Panc1 (cell line): ENCODE data around the gene CCDC90B. TPM values are rescaled to one million over a fixed set of nuclear protein-coding genes. Genes with fewer than 3 reads are reported as not detected.
"Not testable (repeated sequence)": the region's sequence is repeated elsewhere in the genome, so short reads cannot be mapped to it uniquely, and the experiment has no call there.

Experiments
- ATAC-seq: fragments of 200-7000 bp; cut with Tn5 transposase; 2 replicates; pipeline ENCODE4 v1.9.1; 2020; ENCODE audit warnings: mild to moderate bottlenecking, moderate library complexity
- BruUV-seq: library from RNA; stranded (reverse); fragments of 400-500 nt; replicated peaks from 2 replicates; lab custom pipeline; 2021; lab: Mats Ljungman, UMichigan
- CTCF ChIA-PET: fragments of 300-600 bp; sonication (Branson Sonifier 250); formaldehyde crosslinking; loops from one replicate; lab custom pipeline; 2022; ENCODE audit warnings: antibody characterized with exemption; lab: Charles Lee
- POLR2A ChIA-PET: fragments of 300-600 bp; sonication (Branson Sonifier 250); formaldehyde crosslinking; loops from one replicate; lab custom pipeline; 2022; ENCODE audit warnings: antibody characterized with exemption; lab: Charles Lee
- DNase-seq: peaks from one replicate; pipeline ENCODE4 v3.0.0-alpha.2; 2010; ENCODE audit warnings: low read depth, low spot score
- H3K27ac ChIP-seq: 2 replicates; pipeline ENCODE4 v1.5.1; 2011; ENCODE audit warnings: mild to moderate bottlenecking, low read length, inconsistent platforms
- H3K27me3 ChIP-seq: fragments of 200-500 bp; sonication (Bioruptor generic); 2 replicates; pipeline ENCODE4 v1.6.0; 2014; ENCODE audit warnings: low read length, inconsistent platforms; ENCODE audit not compliant: control insufficient read depth, insufficient read depth
- H3K36me3 ChIP-seq: fragments of 200-500 bp; sonication (Bioruptor generic); 2 replicates; pipeline ENCODE4 v1.5.1; 2014; ENCODE audit warnings: inconsistent platforms, mild to moderate bottlenecking, low read length, moderate library complexity; ENCODE audit not compliant: control insufficient read depth, insufficient read depth
- H3K4me1 ChIP-seq: 2 replicates; pipeline ENCODE4 v1.5.1; 2011; ENCODE audit warnings: inconsistent platforms, mild to moderate bottlenecking, low read length, moderate library complexity; ENCODE audit not compliant: control insufficient read depth, insufficient read depth
- H3K4me3 ChIP-seq, 2 experiments: 2 replicates each; pipeline ENCODE4 v1.5.1; 2011 to 2012; ENCODE audit warnings: low read depth in 2 of 2, low read length in 2 of 2, mild to moderate bottlenecking in 2 of 2, inconsistent platforms in 1 of 2, moderate library complexity in 1 of 2
- H3K9me3 ChIP-seq: fragments of 200-500 bp; sonication (Bioruptor generic); 2 replicates; pipeline ENCODE4 v1.5.1; 2014; ENCODE audit warnings: low read depth, mild to moderate bottlenecking, inconsistent platforms, low read length, moderate library complexity; ENCODE audit not compliant: control insufficient read depth, insufficient read depth
- CTCF ChIP-seq: fragments of 450-650 bp; IDR thresholded peaks from 2 replicates; pipeline ENCODE4 v1.5.1; 2017; ENCODE audit warnings: mild to moderate bottlenecking
- POLR2AphosphoS5 ChIP-seq: IDR thresholded peaks from 2 replicates; pipeline ENCODE4 v1.6.1; 2012; ENCODE audit warnings: mild to moderate bottlenecking, low read depth, low read length, moderate library complexity
- REST ChIP-seq, 2 experiments: IDR thresholded peaks; 2 replicates each; pipeline ENCODE4 v1.6.1; 2011 to 2012; ENCODE audit warnings: low read depth in 2 of 2, control low read depth in 1 of 2, low read length in 1 of 2, mild to moderate bottlenecking in 1 of 2, moderate library complexity in 1 of 2; ENCODE audit not compliant: insufficient read depth in 1 of 2
- SIN3A ChIP-seq: IDR thresholded peaks from 2 replicates; pipeline ENCODE4 v1.6.1; 2012; ENCODE audit warnings: low read depth, mild to moderate bottlenecking, low read length, moderate library complexity, borderline replicate concordance; ENCODE audit not compliant: insufficient read depth
- TCF7L2 ChIP-seq: IDR thresholded peaks from 2 replicates; pipeline ENCODE4 v1.6.1; 2011; ENCODE audit warnings: mild to moderate bottlenecking, low read depth, low read length, inconsistent platforms
- in situ Hi-C: cut with HindIII; loops from 2 replicates; pipeline ENCODE4 v1.10.0; 2016; ENCODE audit warnings: low sequenced_read_pairs, low pct_unique_long_range_greater_than_20kb
- intact Hi-C: fragments of 100-400 bp; cut with micrococcal nuclease; formaldehyde crosslinking; loops from one replicate; pipeline ENCODE4 v1.10.0; 2022; ENCODE audit not compliant: unreplicated experiment
- total RNA-seq: library from RNA; stranded (reverse); gene quantifications from one replicate; pipeline ENCODE4 v1.2.1, GENCODE V29; 2021; ENCODE audit not compliant: unreplicated experiment

CCDC90B gene
- total RNA-seq, 1 experiment from 2014 or later: 41.9 TPM

GRCh38 chr11:83310718-83311117 lies 24.6 kb upstream of the CCDC90B start:
- DNase-seq (no peak), ATAC-seq (no peak)
- no TSS peak for BruUV-seq
- no peaks in the 10 kb centered on the region for H3K9me3 ChIP-seq
- intact Hi-C loops (no loop called here), in situ Hi-C loops (no loop called here)
- ChIA-PET POLR2A (no interaction called here), CTCF (no interaction called here)
- H3K27ac ChIP-seq: no peak overlapping the region
- H3K4me3 ChIP-seq: no peak overlapping the region
- H3K27me3 ChIP-seq: no peaks in the 10 kb centered on the region
- H3K4me1 ChIP-seq: no peaks in the 10 kb centered on the region
- no peaks in the 10 kb centered on the region for H3K36me3 ChIP-seq
- TF ChIP-seq REST (IDR thresholded peaks at IDR 0.05; ENCODE audit: insufficient read depth in 1 of 2, low read depth in 2 of 2, low read length in 1 of 2) (no peak), POLR2AphosphoS5 (no peak), CTCF (no peak), TCF7L2 (no peak), SIN3A (no peak)

DNA sequence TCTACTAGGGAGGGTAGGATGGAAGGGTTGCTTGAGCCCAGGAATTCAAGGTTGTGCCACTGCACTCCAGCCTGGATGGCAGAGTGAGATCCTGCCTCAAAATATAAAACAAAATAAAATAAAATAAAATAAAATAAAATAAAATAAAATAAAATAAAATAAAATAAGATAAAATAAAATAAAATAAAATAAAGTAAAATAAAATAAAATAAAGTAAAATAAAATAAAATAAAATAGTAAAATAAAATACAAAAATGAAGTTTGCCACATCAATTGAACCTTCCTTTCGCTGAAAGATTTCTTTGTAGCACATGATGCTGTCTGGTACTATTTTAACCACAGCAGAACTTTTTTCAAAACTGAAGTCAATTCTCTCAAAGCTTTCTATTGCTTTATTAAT lies 22.4 kb upstream of the CCDC90B start:
- H3K4me3 ChIP-seq, H3K27ac ChIP-seq, H3K4me1 ChIP-seq, ATAC-seq, in situ Hi-C loops, BruUV-seq, H3K36me3 ChIP-seq, POLR2A ChIA-PET, CTCF ChIA-PET, H3K27me3 ChIP-seq, DNase-seq, intact Hi-C loops, H3K9me3 ChIP-seq: not testable (repeated sequence)

GRCh38 chr11:83306200-83307080 lies 20.3 kb upstream of the CCDC90B start:
- BruUV-seq: no TSS peak

More at GRCh38 chr11:83306200-83307080, 20.3 kb upstream of the CCDC90B start:
- Histone ChIP-seq H3K9me3 (no peaks in the 10 kb centered on the region), H3K4me3 (no peak overlapping the region), H3K27ac (no peak overlapping the region), H3K4me1 (no peaks in the 10 kb centered on the region), H3K36me3 (no peaks in the 10 kb centered on the region), H3K27me3 (no peaks in the 10 kb centered on the region)
- in situ Hi-C loops (no loop called here), intact Hi-C loops (no loop called here)
- DNase-seq (no peak), ATAC-seq (no peak)
- ChIA-PET CTCF (interaction anchor here (0.7 kb wide), 1 partner anchor 228 kb away, joined by 3 read pairs; no protein-coding TSS in a partner anchor), POLR2A (no interaction called here)
- no peak for TF ChIP-seq REST (IDR thresholded peaks at IDR 0.05; ENCODE audit: insufficient read depth in 1 of 2, low read depth in 2 of 2, low read length in 1 of 2)
- no peak for TF ChIP-seq SIN3A
- no peak for TF ChIP-seq TCF7L2
- TF ChIP-seq POLR2AphosphoS5: no peak
